ENCODE measurements around the gene ENO1.
"Not testable (repeated sequence)": the region's sequence is repeated elsewhere in the genome, so short reads cannot be mapped to it uniquely, and the experiment has no call there.

The ENO1 gene

DNA sequence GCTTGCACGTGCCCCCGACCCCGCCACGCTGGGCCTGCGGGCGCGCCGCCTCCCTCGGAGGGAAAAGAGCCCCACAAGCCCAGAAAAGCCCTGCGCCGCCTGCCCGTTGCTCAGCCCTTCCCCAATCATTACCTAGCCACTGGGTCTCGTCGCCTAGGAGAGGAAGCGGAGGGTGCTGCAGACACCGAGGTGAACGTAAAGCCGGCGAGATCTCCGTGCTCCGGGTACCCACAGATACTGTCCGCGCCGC is at the start of gene ENO1:
ENO1 (minus strand) TSS at position 239 of the 250 bp plus-strand sequence. CDS start 3,778 bp downstream, outside the sequence.
- DNase-seq (ENCODE audit: low read depth in 2 of 2) = no peak

DNA sequence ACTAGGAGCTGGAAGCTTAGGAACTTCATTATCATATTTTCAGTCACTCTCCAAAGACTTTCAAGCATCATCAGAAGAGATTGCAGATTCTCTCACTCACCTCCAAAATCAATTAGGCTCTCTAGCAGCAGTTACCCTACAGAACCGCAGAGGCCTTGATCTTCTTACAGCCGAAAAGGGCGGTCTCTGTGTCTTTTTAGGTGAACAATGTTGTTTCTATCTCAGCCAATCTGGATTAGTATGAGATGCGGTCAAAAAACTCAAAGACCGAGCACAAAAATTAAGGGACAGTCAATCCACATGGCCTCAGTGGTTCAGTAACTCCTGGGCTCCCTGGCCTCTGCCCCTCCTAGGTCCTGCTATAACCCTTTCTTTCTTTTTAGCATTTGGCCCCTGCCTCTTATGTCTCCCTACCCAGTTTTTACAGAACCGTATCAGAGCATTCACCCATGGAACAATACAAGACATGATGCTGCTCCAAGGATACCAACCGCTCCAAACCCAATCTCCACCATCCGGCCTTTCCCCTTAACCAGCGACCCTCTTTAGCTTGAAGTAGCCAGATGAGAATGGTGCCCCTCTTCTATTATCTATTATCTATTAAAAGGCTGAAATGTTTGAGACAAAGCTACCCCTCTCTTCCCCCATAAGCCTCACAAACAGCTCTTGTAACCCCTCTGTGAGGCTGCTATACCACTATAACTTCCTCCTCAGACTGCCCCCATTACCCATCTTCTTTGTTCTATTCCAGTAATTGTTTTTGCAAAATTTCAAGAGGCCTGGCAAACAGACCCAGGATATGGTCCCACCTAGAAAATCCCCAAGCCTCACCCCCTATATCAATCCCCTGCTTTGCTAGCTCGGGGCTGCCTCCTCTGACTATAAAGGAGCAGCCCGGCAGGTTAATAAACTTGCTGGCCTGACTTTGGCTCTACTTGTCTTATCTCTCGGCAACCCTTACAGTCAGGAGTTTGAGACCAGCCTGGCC is 48.5 kb upstream of the ENO1 start:
- DNase-seq (ENCODE audit: low read depth in 2 of 2) = no peak

DNA sequence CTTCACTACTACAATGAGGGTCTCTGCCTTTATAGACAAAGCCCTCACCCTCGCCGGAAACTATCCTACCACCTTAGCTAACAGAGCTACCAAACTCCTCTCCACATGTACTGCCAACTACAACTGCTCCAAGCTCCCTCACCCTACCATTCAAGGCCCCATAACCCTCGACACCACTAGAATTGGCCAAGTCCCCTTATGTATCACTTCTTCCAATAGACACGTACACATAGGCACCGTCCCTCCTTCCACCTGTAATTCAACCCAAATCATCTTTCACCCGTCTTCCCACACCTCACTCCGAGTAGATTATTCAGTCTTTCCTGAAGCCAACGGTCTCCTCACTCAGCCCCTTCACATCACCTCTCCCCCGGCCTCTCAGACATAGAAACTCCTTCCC is 47.5 kb upstream of the ENO1 start:
- no peak for DNase-seq (ENCODE audit: low read depth in 2 of 2)

DNA sequence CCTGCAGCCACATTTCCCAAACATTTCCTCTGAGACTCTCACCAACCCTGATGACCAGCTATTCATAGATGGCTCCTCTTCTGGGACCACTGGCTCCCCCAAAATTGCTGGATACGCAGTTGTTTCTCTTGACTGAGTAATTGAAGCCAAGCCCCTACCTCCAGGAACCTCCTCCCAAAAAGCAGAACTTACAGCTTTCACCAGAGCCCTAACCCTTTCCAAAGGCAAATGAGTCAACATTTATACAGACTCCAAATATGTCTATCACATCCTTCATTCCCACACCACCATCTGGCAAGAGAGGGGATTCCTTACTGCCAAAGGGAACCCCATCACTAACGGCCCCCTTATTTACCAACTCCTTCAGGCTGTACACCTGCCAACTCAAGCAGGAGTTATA is 46.9 kb upstream of the ENO1 start:
- no peak for DNase-seq (ENCODE audit: low read depth in 2 of 2)

DNA sequence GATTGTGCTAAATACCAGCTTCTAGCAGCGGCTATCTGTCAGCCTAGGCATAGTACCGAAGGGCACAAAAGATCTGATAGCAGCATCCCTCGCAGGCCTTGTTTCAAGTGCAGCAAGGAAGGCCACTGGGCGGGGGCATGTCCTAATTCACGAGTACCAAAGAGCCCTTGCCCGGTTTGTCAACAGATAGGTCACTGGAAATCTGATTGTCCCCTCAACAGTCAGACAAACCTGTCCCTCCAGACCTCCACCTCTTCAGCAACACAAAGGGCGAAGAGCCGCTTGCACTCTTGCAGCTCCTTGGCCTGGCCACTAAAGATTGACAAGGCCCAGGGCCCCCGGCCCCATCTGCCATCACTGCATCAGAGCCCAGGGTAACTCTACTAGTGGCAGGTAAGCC is 44.5 kb upstream of the ENO1 start:
- DNase-seq (ENCODE audit: low read depth in 2 of 2) = no peak

DNA sequence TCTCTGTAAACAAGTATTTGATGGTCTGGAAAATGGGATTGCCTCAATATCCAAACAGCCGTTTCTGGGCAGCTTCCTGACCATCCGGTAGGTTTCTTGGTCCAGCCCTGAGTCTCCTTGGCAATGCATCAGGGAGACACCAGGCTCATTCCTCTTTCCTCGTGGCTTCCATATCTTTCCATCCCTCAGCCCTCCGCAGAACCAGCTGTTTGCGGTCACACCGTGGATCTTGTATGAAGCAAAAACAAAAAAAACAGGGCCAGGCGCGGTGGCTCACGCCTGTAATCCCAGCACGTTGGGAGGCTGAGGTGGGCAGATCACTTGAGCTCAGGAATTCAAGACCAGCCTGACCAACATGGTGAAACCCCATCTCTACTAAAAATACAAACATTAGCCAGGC is 39.0 kb upstream of the ENO1 start:
- DNase-seq (ENCODE audit: low read depth in 2 of 2) = not testable (repeated sequence)

DNA sequence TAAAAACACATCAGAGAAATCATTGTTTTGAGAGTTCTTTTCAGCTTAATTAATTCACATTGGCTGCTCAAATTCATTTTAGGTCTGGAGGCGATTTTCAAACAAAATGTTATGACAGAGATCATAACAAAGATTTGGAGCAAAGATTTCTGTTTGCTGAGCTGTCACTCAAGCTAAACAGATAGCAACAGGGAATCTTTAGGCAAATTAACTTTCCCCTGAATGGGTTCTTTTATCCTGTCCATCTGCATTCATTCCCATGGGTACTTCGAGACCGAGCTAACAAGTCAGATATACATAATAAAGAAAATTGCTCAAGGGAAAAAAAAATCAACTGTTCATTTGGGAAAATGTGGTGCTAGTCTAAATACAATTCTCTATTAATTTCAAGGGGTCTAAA is 37.0 kb upstream of the ENO1 start:
- no peak for DNase-seq (ENCODE audit: low read depth in 2 of 2)

DNA sequence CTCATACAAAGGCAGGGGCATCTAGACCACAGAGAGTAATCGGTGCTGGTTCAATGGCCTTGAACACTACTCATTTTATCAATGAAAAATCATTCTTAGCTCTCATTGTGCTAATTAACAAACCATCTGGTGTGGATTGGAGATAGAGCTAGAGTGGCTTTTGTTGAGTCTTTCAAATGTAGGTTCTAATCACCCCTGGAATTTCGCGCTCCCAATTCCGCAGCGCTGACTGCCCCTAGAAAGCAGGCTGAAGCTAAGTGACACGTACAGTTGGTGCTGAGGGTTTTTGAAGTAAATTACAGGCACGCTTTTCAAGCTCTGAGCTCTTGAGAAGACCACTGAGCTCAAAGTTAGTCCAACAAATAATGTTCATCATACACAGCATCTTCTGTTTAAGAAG is 36.0 kb upstream of the ENO1 start:
- no peak for DNase-seq (ENCODE audit: low read depth in 2 of 2)

DNA sequence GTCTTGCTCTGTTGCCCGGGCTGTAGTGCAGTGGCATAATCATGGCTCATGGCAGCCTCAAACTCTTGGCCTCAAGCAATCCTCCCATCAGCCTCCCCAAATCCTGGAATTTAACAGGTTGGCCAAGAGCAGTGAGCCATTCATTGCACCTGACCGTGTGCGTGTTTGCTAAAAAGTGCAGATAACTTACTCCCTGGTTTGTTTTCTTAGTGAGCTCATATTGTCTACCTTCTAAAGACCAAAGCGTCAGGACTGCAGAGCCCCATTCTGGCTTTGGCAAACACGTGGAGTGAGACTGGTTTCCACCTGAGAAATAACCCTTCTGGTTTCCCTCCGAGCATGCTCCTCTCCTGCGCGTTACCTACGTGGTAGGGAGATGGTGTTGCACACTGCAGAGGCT is 35.0 kb upstream of the ENO1 start:
- DNase-seq (ENCODE audit: low read depth in 2 of 2) = no peak

DNA sequence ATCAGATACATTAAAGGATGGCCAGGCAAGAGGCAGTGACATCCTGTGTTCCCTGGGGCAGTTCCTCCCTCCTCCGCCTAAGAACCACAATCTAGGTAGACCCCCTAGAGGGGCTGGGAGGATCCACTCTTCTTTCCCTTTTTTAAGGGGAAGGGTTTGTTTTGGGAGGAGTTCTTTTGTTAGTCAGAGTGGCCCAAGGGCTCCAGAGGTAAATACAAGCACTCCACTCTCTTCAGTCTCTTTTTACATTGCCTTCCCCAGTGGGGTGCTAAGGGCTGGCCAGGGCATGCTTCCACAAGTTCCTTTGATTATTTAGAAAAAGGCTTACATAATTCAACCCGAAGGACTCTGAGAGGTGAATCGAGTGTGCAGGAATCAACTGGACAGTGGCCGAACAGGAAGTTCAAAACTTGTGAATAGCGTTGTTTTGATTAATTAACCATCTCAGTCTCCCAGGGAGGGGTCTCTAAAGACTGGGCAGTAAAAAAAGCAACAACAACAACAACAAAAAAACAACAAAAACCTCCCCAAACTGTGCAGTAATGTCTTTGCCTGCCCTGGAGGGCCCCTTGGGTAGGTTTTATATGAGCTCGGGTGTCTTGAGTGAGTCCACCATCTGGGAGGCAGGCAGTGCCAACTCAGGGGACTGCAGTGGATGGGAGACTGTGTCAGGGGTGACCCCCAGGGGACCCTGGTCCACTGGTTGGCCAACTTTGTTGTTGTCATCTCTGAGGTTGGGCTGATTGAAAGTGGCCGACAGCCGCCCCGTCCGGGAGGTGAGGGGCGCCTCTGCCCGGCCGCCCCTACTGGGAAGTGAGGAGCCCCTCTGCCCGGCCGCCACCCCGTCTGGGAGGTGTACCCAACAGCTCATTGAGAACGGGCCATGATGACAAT is 33.2 kb upstream of the ENO1 start:
- DNase-seq (ENCODE audit: low read depth in 2 of 2) = no peak

DNA sequence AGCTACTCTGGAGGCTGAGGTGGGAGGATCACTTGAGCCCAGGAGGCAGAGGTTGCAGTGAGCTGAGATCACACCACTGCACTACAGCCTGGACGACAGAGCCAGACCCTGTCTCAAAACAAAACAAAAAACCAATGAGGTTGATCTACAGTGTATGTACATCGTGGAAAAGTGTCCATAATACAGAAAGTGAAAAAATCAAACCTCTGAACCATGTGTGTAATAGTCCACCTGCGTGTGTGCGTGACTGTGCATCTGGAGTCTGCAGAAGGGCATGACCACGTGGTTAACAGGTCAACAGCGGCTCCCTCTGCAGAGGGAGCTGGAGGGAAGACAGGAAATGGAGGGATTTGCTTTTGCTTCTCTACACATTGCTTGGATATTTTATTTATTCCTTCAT is 32.4 kb upstream of the ENO1 start:
- no peak for DNase-seq (ENCODE audit: low read depth in 2 of 2)

DNA sequence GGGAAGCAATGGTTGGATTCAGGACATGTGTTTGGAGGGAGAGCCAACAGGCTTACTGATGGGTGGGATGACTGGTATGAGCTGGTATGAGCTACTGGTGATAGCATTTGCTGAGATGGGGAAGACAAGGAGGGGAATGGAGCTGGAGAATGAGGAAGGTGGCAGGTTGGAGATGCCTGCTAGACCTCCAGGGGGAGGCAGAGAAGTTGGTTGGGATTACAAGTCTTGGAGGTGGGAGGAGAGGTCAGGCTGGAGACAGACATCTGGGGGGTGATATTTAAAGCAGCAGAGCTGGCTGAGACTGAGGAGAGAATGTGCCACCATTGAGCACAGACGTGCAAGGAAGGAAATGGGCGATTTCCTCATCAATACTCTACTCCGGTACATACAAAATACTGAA is 31.8 kb upstream of the ENO1 start:
- DNase-seq (ENCODE audit: low read depth in 2 of 2) = no peak

DNA sequence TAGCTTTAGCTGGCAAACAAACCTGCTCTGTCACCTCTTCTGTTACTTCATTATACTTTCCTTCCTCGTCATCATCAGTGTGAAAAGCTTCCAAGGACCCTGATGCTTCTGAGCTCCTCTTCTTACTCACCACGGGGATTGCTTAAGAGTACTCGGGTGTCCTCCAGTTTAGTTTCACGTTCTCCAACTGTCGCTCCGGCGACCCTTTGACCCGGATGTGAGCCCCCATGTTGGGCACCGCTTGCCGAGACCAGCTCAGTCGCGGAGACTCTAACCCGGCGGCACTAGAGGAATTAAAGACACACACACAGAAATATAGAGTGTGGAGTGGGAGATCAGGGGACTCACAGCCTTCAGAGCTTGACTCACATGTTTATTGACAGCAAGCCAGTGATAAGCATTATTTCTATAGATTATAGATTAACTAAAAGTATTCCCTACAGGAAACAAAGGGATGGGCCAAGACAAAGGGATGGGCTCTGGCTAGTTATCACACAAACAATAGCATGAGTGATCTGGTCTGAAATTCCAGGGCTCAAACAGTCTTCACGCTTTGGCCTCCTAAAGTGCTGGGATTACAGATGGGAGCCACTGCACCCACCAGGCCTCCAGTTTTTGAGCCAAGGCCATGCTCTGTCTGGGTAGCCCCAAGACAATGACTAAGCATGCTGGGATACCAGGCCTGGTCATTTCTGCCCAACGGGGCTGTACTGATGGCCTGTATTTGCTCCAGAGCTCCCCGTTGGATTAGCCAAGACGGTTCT is 30.1 kb upstream of the ENO1 start:
- DNase-seq (ENCODE audit: low read depth in 2 of 2) = no peak

DNA sequence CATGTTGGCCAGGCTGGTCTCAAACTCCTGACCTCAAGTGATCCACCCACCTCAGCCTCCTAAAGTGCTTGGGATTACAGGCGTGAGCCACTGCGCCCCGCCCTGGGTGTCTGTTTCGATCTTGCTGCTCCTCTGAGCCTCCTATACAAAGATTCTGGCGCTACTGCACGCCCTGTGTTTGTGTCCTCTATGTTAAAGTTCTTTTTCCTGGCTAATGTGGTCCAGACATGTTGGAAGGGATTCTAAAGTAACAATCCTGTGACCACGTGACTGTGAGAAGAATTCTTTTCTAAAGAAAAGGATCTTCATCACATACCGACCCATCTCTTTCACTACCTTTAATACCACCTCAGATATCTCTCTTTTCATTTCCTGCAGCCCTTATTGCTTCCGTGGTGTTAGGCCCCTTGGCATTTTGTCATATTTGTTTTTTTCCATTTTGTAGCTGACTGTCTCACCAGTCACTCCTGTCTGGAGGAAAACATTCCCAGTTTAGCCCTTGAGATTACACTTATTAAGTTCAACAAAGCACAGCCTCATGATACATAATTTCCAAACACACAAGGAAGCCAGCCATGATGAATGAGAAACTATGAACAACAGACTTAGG is 27.2 kb upstream of the ENO1 start:
- DNase-seq (ENCODE audit: low read depth in 2 of 2) = no peak

DNA sequence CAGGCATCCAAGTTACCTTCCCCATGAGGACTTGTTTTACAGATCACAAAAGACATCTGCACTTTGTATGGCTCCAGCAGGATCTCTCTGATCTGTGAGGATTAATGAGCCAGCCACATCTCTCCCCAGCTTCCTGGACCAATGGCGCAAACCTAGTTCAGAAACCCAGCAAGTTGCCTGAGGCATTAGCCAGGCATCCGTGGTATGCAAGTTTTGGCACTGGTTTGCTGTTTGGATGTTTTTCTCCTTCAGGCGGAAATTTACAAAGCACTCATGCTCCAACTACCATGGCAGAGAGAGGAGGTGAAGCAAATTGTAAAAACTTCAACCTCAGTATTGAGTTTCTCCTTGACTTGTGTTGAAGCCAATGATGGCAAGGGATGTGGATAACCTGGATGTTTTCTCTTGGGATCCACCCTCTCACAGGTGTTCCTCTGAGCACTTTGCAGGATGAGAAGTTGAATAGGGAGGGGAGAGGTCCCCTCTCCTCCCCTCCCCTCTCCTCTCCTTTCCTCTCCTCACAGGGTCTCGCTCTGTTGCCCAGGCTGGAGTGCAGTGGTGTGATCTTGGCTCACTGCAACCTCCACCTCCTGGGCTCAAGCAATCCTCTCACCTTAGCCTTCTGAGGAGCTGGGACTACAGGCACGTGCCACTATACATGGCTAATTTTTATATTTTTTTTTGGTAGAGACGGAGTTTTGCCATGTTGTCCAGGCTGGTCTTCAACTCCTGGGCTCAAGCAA is 25.6 kb upstream of the ENO1 start:
- DNase-seq (ENCODE audit: low read depth in 2 of 2) = no peak

DNA sequence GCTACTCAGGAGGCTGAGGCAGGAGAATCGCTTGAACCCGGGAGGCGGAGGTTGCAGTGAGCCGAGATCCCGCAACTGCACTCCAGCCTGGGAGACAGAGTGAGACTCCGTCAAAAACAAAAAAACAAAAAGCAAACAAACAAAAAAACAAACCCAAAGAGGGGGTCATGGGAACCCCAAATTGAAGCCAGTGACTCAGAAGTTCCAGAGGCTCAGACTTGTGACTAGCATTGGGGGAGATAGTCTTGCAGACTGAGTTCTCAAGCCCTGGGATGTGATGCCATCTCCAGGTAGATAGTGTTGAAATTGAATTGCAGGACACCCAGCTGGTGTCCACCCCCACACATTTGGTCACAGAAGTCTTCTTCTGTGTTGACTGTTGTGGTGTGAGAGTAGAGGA is 24.9 kb upstream of the ENO1 start:
- DNase-seq (ENCODE audit: low read depth in 2 of 2) = no peak

DNA sequence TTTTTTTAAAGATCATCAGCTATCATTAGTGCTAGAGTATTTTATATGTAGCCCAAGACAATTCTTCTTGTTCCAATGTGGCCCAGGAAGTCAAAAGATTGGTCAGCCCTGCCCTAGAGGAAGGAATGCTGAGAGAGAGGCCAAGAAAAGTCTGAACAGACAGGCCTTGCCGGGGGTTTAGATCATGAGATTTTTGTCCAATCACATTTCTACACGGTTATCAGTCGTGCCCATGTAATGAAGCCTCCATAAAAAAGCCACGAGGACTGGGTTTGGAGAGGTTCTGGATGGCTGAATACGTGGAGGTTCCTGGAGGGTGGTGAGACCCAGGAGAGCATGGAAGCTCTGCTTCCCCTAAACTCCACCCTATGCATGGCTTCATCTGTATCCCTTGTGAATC is 24.3 kb upstream of the ENO1 start:
- no peak for DNase-seq (ENCODE audit: low read depth in 2 of 2)

DNA sequence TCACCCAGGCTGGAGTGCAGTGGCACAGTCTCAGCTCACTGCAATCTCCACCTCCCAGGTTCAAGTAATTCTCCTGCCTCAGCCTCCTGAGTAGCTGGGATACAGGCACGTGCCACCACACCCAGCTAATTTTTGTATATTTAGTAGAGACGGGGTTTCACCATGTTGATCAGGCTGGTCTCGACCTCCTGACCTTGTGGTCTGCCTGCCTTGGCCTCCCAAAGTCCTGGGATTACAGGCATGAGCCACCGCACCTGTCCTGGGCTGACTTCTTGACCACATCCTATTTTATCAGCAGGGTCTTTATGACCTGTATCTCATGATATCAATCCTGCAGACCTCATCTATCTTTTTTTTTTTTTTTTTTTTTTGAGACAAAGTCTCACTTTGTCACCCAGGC is 22.2 kb upstream of the ENO1 start:
- not testable (repeated sequence) for DNase-seq (ENCODE audit: low read depth in 2 of 2)

DNA sequence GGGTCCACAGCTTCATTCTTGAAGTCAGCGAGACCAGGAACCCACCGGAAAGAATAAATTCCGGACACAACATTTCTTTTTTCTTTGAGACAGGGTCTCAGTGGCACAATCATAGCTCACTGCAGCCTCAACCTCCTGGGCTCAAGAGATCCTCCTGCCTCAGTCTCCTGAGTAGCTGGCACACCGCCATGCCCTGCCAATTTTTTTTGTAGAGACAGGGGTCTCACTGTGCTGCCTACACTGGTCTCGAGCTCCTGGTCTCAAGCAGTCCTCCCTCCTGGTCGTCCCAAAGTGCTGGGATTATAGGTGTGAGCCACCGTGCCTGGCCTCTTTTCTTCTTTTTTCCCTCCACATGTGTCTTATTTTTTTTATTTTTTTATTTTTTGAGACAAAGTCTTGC is 20.6 kb upstream of the ENO1 start:
- DNase-seq (ENCODE audit: low read depth in 2 of 2) = no peak

DNA sequence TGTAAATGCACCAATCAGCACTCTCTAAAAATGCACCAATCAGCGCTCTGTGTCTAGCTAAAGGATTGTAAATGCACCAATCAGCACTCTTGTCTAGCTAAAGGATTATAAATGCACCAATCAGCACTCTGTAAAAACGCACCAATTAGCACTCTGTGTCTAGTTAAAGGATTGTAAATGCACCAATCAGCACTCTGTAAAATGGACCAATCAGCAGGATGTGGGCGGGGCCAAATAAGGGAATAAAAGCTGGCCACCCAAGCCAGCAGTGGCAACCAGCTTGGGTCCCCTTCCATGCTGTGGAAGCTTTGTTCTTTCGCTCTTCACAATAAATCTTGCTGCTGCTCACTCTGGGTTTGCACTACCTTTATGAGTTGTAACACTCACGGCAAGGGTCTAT is 19.9 kb upstream of the ENO1 start:
- not testable (repeated sequence) for DNase-seq (ENCODE audit: low read depth in 2 of 2)

DNA sequence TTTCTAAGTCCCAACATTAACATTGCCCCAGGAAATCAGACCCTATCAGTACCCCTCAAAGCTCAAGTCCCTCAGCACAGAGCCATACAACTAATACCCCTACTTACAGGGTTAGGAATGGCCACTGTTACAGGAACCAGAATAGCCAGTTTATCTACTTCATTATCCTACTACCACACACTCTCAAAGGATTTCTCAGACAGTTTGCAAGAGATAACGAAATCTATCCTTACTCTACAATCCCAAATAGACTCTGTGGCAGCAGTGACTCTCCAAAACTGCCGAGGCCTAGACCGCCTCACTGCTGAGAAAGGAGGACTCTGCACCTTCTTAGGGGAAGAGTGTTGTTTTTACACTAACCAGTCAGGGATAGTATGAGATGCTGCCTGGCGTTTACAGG is 19.0 kb upstream of the ENO1 start:
- not testable (repeated sequence) for DNase-seq (ENCODE audit: low read depth in 2 of 2)
